ENCODE results near the gene KRT71.

KRT71 gene

GRCh38 chr12:52534482-52534881 is 18.5 kb downstream of the KRT71 start:
- peak; percentile 38; the same call in 1 of the 2 replicates for TF ChIP-seq CTCF (IDR thresholded peaks at IDR 0.05)

GRCh38 chr12:52533686-52534470 is 19.1 kb downstream of the KRT71 start:
- no peak for TF ChIP-seq CTCF (IDR thresholded peaks at IDR 0.05)

- no peak for TF ChIP-seq CTCF (IDR thresholded peaks at IDR 0.05)
Measured at GRCh38 chr12:52532636-52533035, 20.3 kb downstream of the KRT71 start.

GRCh38 chr12:52531566-52532300 is 21.2 kb downstream of the KRT71 start:
- TF ChIP-seq CTCF (IDR thresholded peaks at IDR 0.05): no peak

- no peak for TF ChIP-seq CTCF (IDR thresholded peaks at IDR 0.05)
Measured at GRCh38 chr12:52530905-52531304, 22.0 kb downstream of the KRT71 start.

GRCh38 chr12:52530366-52530765 is 22.6 kb downstream of the KRT71 start:
- TF ChIP-seq CTCF (IDR thresholded peaks at IDR 0.05): no peak

GRCh38 chr12:52529846-52530245 is 23.1 kb downstream of the KRT71 start:
- no peak for TF ChIP-seq CTCF (IDR thresholded peaks at IDR 0.05)
